Activated CD4-positive, alpha-beta T cell treated with anti-CD3 and anti-CD28 coated beads, Interleukin-10, Interleukin-2, amounts not matched to agents 100 ng/mL and 50 ng/mL, durations not matched to agents 16 hours and 8 hours (primary cell): Measurements from ENCODE around the gene CCDC43.
"Not testable (repeated sequence)": the region's sequence is repeated elsewhere in the genome, so short reads cannot be mapped to it uniquely, and the experiment has no call there.

Experiments used
- DNase-seq: peaks from one replicate; pipeline ENCODE4 v3.0.0-alpha.2; 2020

The CCDC43 gene

GRCh38 chr17:44664867-44665266 is 24.7 kb downstream of the CCDC43 start:
- DNase-seq = no peak

DNA sequence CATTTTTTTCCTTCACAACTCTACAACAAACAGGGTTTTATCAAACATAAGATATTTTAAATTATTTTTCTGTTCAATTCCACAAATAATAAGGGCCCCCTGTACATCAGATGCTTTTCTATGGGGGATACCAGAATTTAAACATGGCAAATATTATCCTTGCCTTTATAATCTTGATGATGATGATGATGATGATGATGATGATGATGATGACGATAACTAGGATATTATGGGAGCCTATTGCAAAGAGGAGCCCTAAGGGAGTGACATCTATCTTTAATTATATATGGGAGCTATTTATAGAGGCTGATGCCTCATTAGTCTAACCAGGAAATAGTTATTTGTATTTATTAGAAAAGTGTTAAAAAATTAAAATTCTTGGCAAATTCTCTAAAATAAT is 26.5 kb downstream of the CCDC43 start:
- DNase-seq = no peak

- DNase-seq = no peak
These were observed 27.7 kb downstream of the CCDC43 start for GRCh38 chr17:44661835-44662234.

DNA sequence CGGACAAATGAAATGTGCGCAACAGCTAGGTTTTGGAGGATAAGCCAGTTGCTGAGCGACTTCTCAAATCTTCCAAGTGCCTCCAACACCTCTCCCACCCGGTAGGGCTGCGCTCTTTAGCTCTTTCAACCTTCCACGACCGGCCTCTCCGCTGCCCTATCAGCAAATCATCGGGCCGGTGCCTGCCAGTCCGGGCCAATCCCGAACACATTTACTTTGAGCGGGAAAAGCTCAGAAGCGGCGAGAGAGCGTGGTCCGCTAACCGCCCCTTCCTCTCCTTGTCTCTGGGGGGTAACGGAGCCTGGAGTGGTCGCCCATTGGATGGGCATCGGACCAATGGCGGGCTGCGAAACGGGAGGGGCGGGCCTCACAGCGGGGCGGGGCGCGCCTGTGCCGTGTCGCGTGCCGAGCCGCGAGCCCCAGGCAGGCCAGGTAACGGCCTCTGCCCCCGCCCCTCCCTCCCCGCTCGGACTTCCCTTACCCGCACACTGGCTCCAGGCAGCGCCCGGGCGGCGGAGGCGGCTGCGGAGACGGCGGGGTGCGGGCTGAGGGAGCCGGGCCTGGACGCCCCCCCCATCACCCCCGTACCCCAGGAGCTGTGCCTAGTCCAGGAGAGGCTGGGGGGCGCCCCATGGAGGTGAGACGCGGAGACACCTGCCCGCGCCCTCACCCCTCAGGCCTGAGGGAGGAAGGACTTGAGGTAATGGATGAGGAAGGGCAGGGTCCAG is 33.4 kb downstream of the CCDC43 start, which contains the start of gene MEIOC:
Gene MEIOC (plus strand): TSS at position 486 of the 728 bp plus-strand sequence. CDS start 146 bp downstream, at position 632.
- DNase-seq = peak; percentile 51

GRCh38 chr17:44653954-44654353 is 35.6 kb downstream of the CCDC43 start:
- DNase-seq = no peak

DNA sequence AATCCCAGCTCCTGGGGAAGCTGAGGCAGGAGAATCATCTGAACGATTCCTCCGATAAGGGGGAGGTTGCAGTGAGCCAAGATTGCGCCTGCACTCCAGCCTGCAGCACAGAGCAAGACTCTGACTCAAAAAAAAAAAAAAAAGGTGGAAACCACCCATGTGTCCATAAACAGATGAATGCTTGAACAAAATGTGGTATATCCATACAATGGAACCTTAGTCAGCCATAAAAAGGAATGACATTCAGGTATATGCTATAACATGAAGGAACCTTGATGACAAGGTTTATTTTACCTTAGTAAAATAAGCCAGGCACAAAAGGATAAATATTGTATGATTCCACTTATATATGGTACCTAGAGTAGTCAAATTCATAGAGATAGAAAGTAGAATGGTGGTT is 36.2 kb downstream of the CCDC43 start:
- DNase-seq = no peak

GRCh38 chr17:44652727-44653126 is 36.8 kb downstream of the CCDC43 start:
- DNase-seq = no peak

GRCh38 chr17:44651228-44651627 is 38.3 kb downstream of the CCDC43 start:
- DNase-seq = no peak

DNA sequence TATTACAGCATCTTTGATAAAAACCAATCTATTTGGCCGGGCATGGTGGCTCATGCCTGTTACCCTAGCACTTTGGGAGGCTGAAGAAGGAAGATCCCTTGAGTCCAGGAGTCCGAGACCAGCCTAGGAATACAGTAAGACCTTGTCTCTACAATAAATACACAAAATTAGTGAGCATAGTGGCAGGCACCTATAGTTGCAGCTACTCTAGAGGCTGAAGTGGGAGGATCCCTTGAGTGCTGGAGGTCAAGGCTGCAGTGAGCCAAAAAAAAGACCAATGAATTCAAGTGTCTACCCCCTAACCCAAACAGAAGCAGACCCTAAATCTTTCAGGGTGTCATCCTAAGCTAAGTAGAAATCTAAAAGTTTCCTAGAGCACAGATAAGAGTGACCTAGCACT is 40.6 kb downstream of the CCDC43 start:
- DNase-seq = no peak

DNA sequence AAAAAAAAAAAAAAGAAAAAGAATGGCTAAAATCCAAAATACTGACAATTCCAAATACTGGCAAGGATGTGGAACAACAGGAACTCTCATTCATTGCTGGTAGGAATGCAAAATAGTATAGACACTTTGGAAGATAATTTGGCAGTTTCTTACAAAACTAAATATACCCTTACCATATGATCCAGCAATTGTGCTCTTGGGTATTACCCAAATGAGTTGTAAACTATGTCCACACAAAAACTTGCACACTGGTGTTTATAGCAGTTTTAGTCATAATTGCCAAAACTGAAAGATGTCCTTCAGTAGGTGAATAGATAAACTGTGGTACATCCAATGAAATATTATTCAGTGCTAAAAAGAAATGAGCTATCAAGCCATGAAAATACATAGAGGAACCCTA is 41.8 kb downstream of the CCDC43 start:
- no peak for DNase-seq

DNA sequence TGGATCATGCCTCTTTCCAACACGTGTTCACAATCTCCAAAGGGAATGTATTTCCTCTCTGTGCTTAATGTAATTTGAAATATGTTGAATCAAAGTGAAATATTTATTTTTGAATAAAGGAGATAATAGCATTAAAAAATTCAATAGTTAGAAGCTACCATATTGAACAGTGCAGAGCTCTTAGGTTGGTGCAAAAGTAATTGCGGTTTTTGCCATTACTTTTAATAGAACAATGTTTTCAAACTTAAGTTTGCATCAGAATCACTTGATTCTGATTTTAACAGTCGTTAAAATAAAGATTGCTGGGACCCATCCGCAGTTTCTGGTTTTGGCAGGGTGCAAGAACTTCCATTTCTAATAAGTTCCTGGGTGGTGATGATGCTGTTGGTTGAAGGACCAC is 43.3 kb downstream of the CCDC43 start:
- DNase-seq = no peak

DNA sequence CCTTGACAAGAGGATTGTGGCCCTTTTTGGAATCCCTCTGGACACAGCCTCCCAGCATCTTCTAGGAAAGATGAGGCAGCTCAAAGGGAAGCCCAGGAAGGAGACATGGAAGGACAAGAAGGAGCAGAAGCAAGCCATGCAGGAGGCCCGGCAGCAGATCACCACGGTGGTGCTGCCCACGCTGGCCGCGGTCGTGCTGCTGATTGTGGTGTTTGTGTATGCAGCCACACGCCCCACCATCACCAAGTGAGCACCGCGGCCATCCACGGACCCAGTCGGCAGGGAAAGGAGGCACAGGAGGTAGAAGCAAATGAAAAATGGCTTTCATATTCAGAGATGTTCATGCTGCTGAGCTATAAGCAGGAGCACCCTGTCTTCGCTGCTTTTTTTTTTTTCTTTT is 44.2 kb downstream of the CCDC43 start:
- DNase-seq = no peak

DNA sequence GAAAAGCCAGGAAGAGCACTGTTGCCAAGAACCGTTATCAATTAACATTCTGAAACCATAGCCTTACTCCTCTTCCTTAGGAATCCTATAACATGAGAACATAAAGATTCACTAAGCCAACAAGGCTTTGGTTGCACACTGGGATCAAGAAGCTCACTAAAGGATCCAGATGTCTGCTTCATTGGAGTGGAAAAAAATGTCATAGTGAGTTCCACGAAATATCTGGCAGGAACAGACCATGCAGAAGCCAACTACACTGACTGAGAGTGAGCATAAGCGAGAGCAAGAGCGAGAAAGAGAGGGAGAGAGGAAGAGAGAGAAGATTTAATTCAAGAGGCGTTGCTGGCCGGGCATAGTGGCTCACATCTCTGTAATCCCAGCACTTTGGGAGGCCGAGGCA is 46.7 kb downstream of the CCDC43 start:
- DNase-seq = no peak

DNA sequence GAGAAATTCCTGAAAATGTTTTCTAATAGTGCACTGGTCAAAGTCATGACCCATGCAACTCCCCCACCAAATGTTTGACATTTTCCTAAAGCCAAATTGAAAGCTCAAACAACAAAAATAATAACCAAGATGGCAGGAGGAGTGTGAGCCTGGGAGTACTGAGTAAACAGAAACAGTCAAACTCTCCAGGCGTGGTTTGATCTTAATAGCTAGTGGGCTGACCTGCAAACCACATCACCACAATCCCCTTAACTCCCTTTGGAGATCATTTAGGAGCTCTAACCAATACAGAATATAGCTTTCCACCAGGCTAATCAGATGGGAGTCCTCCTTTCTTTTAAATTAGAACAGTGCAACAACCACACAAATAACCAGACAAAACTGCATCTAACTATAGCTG is 52.5 kb downstream of the CCDC43 start:
- no peak for DNase-seq

- no peak for DNase-seq
These were observed 53.0 kb downstream of the CCDC43 start for GRCh38 chr17:44636562-44636961.

- not testable (repeated sequence) for DNase-seq
These were observed 55.2 kb downstream of the CCDC43 start for GRCh38 chr17:44634401-44634800.

DNA sequence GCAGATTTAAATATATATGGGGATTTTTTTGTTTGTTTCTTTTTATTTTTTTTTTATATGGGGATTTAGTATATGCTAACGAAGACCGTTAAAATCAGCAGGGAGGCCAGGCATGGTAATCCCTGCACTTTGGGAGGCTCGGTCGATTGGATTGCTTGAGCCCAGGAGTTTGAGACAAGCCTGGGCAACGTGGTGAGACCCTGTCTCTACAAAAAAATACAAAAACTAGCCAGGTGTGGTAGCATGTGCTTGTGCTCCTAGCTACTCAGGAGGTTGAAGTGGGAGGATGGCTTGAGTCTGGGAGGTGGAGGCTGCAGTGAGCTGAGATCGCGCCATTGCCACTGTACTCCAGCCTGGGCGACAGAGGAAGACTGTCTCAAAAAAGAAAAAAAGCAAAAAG is 55.6 kb downstream of the CCDC43 start:
- DNase-seq = no peak

DNA sequence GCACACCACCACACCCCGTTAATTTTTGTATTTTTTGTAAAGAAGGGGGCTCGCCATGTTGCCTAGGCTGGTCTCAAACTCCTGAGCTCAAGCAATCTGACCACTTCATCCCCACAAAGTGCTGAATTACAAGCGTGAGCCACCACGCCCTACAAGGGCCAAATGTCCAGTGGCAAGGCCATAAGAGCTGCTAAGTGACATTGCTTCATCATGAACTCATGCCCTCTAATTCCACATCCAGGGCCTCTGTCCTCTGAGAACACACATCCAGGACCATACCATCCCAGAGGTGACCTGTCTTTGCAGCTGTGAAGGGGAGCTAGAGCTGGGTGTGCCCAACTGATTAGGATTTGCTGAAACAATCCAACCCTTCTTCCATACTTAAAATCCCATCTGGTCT is 58.9 kb downstream of the CCDC43 start:
- no peak for DNase-seq

DNA sequence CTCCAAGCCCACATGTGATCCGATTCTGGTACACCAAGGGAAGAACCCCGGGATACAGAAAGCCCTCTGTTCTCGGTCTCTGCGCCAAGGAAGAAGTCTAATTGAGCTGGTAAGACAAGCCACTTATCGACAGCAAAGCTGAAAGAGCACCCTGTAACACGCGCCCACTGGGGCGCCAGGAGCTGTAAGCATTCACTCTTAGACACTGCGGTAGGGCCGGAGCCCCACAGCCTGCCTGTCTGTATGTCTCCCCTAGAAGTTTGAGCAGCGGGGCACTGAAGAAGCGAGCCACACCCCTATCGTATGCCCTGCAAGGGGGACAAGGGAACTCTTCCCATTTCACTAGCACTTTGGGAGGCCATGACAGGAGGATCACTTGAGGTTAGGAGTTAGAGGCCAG is 60.3 kb downstream of the CCDC43 start:
- no peak for DNase-seq

DNA sequence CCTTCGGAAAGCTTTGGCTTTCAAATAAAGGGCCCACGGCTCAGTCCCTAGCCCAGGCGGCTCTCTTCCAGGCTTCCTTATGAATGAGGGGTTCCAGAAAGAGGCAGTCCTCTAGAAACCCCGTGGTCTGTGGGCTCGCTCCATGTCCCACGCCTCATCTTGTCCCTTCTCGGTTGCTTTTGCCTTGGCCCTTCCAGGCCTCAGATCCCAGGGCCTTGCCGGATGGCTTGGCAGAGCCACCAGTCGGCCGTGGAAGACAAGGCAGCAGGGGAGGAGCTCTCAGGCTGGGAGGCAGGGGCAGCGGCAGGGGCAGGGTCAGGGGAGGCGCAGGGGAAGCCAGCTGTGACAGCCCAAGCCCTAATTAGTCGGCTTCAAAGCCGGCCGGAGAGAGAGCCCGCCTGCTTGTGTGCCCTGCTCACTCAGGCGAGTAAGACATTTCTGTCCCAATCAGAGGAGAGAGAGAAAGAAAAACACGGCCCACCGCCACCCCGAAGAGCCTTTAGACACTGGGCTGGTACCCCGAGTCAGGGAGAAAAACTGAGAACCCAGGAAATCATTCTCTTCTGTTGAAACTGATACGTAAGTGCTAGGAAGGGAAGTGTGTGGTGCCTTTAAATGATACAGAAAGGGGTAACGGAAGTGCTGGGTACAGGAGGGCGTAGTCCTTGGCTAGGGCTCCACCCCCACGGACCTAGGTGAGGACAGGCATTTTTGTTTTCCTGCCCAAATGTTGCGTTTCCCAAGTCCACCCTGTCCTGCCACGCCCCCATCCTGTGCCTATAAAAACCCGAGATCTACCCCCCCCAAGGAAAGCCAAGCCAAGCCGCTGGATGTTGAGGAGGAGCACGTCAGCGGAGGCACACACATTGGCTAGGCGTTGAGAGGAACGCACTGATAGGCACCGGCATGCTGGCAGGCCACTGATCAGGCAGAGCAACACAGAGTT is 61.1 kb downstream of the CCDC43 start:
- DNase-seq = no peak

DNA sequence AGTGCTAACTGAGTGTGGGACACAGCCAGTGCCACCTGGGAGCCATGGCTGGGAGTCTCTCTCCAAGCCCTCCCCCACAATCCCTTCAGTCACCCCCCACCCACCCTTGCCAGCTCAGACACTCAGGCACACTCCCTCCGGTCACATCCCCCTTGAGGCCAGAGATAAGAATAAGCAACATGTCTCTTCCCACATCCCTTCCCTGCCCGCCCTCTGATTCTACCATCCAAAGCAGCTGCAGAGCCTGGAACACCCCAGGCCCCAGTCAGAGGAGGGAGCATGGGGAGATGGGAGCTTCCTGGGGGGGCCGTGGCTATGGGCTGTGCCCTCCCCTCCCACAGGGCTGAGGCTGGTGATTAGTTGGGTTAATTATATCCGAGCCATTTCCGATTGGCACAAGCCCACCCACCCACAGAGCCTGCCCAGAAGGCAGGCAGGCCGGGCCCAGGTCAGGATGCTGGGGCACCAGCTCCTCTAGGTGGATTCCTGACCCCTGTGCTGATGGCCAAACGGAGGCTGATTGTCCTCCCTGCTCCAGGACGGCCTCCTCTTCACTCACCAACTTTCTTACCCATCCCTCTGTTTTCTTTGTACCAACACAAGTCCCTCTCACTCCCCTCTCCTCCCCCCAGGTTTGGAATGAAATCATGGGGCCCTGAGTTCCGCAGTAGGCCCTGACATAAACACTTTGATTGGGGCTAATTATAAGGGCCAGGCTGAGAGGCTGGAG is 61.9 kb downstream of the CCDC43 start:
- no peak for DNase-seq
